Activated CD4-positive, CD25-positive, alpha-beta regulatory T cell (primary cell): Measurements from ENCODE around the gene RNGTT.
"Not testable (repeated sequence)": the region's sequence is repeated elsewhere in the genome, so short reads cannot be mapped to it uniquely, and the experiment has no call there.

Experiments
- DNase-seq, 4 experiments: peaks; one replicate each; lab custom pipeline; 2025; lab: John Stamatoyannopoulos, UW

RNGTT gene

GRCh38 chr6:88970301-88970700, 6.9 kb upstream of the RNGTT start:
- no peak for DNase-seq

- DNase-seq, result not testable (repeated sequence)
These were observed 5.8 kb upstream of the RNGTT start for GRCh38 chr6:88969255-88969654.

GRCh38 chr6:88967891-88968290, 4.5 kb upstream of the RNGTT start:
- no peak for DNase-seq

GRCh38 chr6:88965691-88966090, 2.3 kb upstream of the RNGTT start:
- DNase-seq, result no peak

GRCh38 chr6:88964509-88964908, 1.1 kb upstream of the RNGTT start:
- no peak for DNase-seq

- no peak for DNase-seq
These were observed 4.6 kb downstream of the RNGTT start for GRCh38 chr6:88958842-88959241.

- DNase-seq, result no peak
These were observed 9.7 kb downstream of the RNGTT start for GRCh38 chr6:88953550-88954386.

- DNase-seq, result no peak
These were observed 11.2 kb downstream of the RNGTT start for GRCh38 chr6:88952065-88952704.

- DNase-seq, result no peak
These were observed 17.9 kb downstream of the RNGTT start for GRCh38 chr6:88945415-88946008.

- no peak for DNase-seq
These were observed 29.9 kb downstream of the RNGTT start for GRCh38 chr6:88933521-88933920.

- DNase-seq, result not testable (repeated sequence)
These were observed 31.4 kb downstream of the RNGTT start for GRCh38 chr6:88932019-88932418.

- DNase-seq, result no peak
These were observed 40.5 kb downstream of the RNGTT start for GRCh38 chr6:88922775-88923548.

- DNase-seq, result no peak
These were observed 41.7 kb downstream of the RNGTT start for GRCh38 chr6:88921734-88922133.

- no peak for DNase-seq
These were observed 42.4 kb downstream of the RNGTT start for GRCh38 chr6:88920774-88921733.

- no peak for DNase-seq
These were observed 43.3 kb downstream of the RNGTT start for GRCh38 chr6:88920088-88920487.

GRCh38 chr6:88919032-88919431, 44.4 kb downstream of the RNGTT start:
- DNase-seq, result no peak

- DNase-seq, result no peak
These were observed 46.7 kb downstream of the RNGTT start for GRCh38 chr6:88916615-88917208.

- DNase-seq, result no peak
These were observed 48.4 kb downstream of the RNGTT start for GRCh38 chr6:88914895-88915598.

GRCh38 chr6:88914180-88914579, 49.2 kb downstream of the RNGTT start:
- DNase-seq, result no peak

- DNase-seq, result no peak
These were observed 49.9 kb downstream of the RNGTT start for GRCh38 chr6:88913471-88913870.
